Measurements from ENCODE around the gene YIF1A.

DNA sequence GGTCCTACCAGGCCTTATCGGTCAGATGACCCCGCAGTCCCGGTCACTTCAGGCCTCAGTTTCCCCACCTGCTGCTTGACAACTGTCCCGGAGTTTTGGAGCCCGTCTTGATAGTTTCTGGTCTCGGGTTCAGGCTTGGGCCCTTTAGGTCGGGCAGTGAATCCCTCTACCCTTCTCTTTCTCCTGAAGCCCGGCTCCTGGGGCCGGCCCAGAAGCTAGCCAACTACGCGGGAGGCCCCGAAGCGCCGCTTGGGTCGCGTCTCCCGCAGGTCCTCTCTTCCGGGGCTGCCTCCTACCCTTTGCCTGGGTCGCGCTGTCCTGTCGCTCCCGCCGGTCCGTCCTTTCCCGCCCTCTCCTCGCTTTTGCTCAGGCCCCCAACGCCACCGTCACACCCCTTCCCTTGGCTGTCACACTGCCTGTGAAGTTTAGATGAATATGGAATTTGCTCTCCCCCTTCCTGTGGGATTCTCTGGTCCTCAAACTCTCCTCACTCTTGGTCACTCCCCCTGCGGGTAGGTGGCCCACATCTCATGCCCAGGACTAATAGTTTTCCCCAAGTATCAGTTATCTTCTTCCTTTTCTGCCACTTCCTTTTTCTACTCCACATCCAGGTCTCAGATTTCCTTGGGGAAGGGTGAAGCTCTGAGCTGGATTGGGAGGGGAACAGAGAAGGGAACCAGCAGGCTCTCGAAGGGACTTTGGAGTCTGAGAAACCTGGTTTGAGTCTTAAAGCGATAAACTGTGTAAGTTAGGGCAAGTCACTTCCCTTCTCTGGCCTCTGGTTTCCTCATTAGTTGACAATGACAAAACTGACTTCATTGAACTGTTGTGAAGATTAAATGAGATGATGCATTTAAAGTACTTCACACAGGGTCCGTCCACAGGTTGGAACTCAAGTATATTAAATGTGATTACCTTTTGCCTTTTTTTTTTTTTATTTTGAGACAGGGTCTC lies 19.7 kb downstream of the YIF1A start:
- TF ChIP-seq EZH2phosphoT487 (IDR thresholded peaks at IDR 0.05; ENCODE audit: insufficient read depth, low read depth) (no peak), EZH2 (IDR thresholded peaks at IDR 0.05; ENCODE audit: insufficient read depth, poor library complexity, severe bottlenecking) (no peak)
